Erythroblast (primary cell): ENCODE data around the gene RREB1.

Source experiments
- GATA1 ChIP-seq: IDR thresholded peaks from 2 replicates; pipeline ENCODE4 v1.6.1; 2011; ENCODE audit warnings: low read depth, mild to moderate bottlenecking, control low read depth, low read length, moderate library complexity
- POLR2A ChIP-seq: IDR thresholded peaks from 2 replicates; pipeline ENCODE4 v1.6.1; 2011; ENCODE audit warnings: mild to moderate bottlenecking, low read length

DNA sequence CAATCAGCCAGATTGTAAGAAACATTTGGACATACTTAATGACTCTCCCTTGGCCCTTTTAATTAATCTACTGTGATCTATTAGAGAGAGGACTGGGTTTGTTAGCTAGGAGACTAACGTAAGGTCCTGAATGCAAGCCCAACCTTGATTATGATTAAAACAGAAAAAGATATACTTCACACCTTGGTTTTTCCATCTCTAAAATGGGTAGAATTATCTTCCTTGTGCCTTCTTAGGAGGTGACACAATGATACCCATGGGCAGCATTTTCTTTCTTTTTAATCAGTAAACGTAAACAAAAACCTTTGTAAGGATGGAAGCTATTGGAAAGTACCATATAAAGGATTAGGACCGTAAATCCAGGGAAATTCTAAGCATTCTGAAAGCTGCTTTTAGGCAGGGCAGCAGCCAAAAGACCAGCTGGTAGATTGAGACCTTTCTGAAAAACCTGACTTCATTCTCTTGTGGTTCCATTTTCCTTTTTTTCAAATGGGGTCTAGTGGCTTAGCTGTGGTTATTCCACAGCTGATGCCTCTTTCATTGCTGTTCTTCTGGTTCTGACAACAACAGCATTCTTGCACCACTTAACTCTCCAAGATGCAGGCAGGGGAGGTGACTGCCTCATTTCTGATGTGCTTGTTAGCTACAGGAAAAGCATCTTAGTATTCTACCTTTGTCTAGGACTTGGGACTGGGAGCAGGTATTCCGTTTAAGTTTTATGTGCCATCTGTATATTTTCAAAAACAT lies 27.4 kb downstream of the RREB1 start:
- TF ChIP-seq POLR2A (no peak), GATA1 (no peak)
